ENCODE results near the gene CRLF1.

DNA sequence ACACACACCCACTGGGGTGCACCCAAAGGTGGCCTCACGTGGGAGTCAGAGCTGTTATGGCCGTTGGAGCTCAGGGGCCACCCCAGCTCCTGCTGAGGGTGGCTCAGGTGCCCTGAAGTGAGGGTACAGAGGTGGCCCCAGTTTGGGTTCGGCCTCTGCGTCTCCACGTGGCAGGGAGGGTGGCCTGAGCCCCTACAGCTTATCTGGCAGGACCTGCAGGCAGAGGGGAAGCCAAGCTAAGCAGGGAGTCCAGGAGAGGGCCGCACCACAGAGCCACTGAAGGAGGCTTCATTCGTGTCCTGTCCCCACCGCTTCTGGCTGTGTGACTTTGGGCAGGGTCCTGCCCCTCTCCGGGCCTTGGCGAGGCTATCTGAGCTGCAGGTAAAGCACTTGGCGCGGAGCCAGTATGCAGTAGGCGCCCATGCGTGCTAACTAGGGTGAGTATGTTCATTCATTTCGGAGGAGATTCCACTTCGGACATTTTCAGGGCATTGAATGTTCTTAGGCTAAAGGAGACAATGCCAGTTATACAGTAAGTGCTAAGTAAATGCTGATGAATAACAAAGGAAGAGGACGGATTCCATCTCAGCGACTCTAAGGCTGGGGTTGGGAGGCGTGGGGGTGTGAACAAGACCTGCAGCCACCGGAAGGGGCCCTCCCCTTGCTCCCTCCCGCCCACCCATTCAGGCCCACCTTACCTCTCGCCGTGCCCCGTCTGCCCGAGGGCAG is 13.1 kb downstream of the CRLF1 start:
- TF ChIP-seq, protein P1, sequence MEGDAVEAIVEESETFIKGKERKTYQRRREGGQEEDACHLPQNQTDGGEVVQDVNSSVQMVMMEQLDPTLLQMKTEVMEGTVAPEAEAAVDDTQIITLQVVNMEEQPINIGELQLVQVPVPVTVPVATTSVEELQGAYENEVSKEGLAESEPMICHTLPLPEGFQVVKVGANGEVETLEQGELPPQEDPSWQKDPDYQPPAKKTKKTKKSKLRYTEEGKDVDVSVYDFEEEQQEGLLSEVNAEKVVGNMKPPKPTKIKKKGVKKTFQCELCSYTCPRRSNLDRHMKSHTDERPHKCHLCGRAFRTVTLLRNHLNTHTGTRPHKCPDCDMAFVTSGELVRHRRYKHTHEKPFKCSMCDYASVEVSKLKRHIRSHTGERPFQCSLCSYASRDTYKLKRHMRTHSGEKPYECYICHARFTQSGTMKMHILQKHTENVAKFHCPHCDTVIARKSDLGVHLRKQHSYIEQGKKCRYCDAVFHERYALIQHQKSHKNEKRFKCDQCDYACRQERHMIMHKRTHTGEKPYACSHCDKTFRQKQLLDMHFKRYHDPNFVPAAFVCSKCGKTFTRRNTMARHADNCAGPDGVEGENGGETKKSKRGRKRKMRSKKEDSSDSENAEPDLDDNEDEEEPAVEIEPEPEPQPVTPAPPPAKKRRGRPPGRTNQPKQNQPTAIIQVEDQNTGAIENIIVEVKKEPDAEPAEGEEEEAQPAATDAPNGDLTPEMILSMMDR (IDR thresholded peaks at IDR 0.05 in 2 of 3, conservative IDR thresholded peaks at IDR 0.05 in 1 of 3; ENCODE audit: control insufficient read depth in 2 of 3, extremely low read depth in 1 of 3, insufficient read depth in 1 of 3, low read depth in 3 of 3, low read length in 3 of 3) = no peak
- no peak for TF ChIP-seq RFX5 (IDR thresholded peaks at IDR 0.05; ENCODE audit: low read depth, low read length)
- no peak for TF ChIP-seq ZZZ3 (IDR thresholded peaks at IDR 0.05; ENCODE audit: control insufficient read depth, insufficient read length, low read depth)
- no peak for TF ChIP-seq BACH1 (IDR thresholded peaks at IDR 0.05; ENCODE audit: borderline replicate concordance)
